Progenitor cell of endocrine pancreas (in vitro differentiated cells): Measurements from ENCODE around the gene KRTAP24-1. TPM values are rescaled to one million over a fixed set of nuclear protein-coding genes. Genes with fewer than 3 reads are reported as not detected.

Source experiments
- DNase-seq: peaks from one replicate; pipeline ENCODE4 v3.0.0; 2021; ENCODE audit warnings: low spot score; ENCODE audit not compliant: unreplicated experiment
- H3K27ac Mint-ChIP-seq: 2 replicates; pipeline ENCODE4 v1.8.0; 2021; ENCODE audit warnings: mild to moderate bottlenecking, moderate library complexity, mixed read lengths
- H3K27me3 Mint-ChIP-seq: 2 replicates; pipeline ENCODE4 v1.8.0; 2021; ENCODE audit warnings: mixed read lengths
- H3K36me3 Mint-ChIP-seq: 2 replicates; pipeline ENCODE4 v1.8.0; 2022; ENCODE audit warnings: mixed read lengths; ENCODE audit not compliant: insufficient read depth
- H3K4me1 Mint-ChIP-seq: 2 replicates; pipeline ENCODE4 v1.8.0; 2021; ENCODE audit warnings: low read depth, mixed read lengths
- H3K4me3 Mint-ChIP-seq: 2 replicates; pipeline ENCODE4 v1.8.0; 2021; ENCODE audit warnings: low read depth, mild to moderate bottlenecking, moderate library complexity, mixed read lengths
- H3K9me3 Mint-ChIP-seq: 2 replicates; pipeline ENCODE4 v1.8.0; 2021; ENCODE audit warnings: low read depth, mixed read lengths
- CTCF ChIP-seq: fragments of 200-600 bp; sonication (generic); IDR thresholded peaks from one replicate; pipeline ENCODE4 v1.5.0; 2021; ENCODE audit warnings: antibody characterized with exemption, mild to moderate bottlenecking; ENCODE audit not compliant: unreplicated experiment
- total RNA-seq: library from RNA; stranded (reverse); gene quantifications from 2 replicates; pipeline ENCODE4 v1.2.1, GENCODE V29; 2021

KRTAP24-1 gene
- total RNA-seq, 1 donor from 2014 or later = not detected

- DNase-seq = no peak
- Mint-ChIP-seq H3K27me3 (no peaks in the 10 kb centered on the region), H3K4me3 (no peak overlapping the region), H3K27ac (no peak overlapping the region), H3K9me3 (no peaks in the 10 kb centered on the region), H3K4me1 (peaks cover 15% of the 10 kb centered on the region), H3K36me3 (no peaks in the 10 kb centered on the region)
- no peak for TF ChIP-seq CTCF
These were observed 42.1 kb downstream of the KRTAP24-1 start for GRCh38 chr21:30240661-30241060.

DNA sequence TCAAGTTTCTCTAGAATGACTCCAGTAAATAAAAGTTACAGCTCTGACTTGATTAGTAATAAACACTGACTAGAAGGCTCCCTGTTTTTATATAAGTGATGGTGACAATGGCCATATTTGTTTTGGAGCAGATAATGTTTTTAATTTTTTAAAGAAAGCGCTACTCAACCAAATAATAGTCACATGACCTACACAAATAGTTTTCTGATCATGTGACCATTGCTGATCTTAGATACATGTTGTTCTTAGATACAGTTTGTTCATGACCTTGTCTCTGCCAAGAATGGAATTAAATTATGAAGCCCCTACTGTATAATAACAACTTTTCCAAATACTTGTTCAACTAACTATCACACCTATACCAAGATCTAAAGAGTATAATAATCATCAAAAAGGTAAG lies 44.6 kb downstream of the KRTAP24-1 start:
- H3K36me3 Mint-ChIP-seq = no peaks in the 10 kb centered on the region
- H3K4me1 Mint-ChIP-seq = peaks cover 11% of the 10 kb centered on the region
- DNase-seq = no peak
- no peak overlapping the region for H3K4me3 Mint-ChIP-seq
- no peak for TF ChIP-seq CTCF
- H3K27ac Mint-ChIP-seq = no peak overlapping the region
- H3K9me3 Mint-ChIP-seq = no peaks in the 10 kb centered on the region
- no peaks in the 10 kb centered on the region for H3K27me3 Mint-ChIP-seq

DNA sequence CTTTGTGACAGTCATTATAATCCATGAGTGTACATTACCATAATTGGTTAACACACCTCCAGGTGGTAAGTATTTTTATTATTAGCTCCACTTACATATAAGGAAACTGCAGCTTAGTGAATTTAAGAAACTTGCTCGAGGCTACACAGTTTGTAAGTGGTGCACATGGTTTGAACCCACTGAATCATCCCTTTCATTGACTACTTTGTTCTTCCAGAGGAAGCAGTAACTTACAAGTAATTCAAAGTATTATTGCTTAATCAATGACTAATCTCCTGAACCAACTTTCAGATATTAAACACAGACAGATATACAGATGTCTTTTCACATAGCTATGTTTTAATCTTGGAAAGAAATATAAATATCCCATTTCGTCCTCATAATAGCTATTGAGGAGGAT lies 48.1 kb downstream of the KRTAP24-1 start:
- Mint-ChIP-seq H3K36me3 (no peaks in the 10 kb centered on the region), H3K27me3 (no peaks in the 10 kb centered on the region), H3K4me1 (peaks cover 8% of the 10 kb centered on the region), H3K4me3 (no peak overlapping the region), H3K9me3 (peaks cover 6% of the 10 kb centered on the region), H3K27ac (no peak overlapping the region)
- TF ChIP-seq CTCF = no peak
- DNase-seq = no peak

DNA sequence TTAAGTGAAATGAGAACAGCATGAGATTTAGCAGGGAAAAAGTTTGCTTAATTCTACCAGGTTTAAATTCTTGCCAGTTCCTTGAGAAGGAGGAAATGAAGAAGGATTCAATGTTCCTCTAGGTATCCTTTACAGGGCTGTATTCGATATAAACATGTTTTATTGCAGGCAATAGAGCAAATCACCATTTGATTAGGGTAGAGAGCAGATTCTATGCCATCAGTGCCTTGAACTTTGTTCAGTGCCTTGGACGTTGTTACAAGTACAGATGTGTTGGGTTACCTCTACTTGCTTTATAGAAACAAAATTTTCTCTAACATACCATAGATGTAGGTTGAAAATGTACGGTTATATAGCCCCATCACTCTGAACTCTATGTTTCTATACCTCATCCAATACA lies 48.7 kb downstream of the KRTAP24-1 start:
- H3K27me3 Mint-ChIP-seq = no peaks in the 10 kb centered on the region
- H3K4me3 Mint-ChIP-seq = no peak overlapping the region
- TF ChIP-seq CTCF = no peak
- no peak overlapping the region for H3K27ac Mint-ChIP-seq
- H3K4me1 Mint-ChIP-seq = peaks cover 4% of the 10 kb centered on the region
- peaks cover 6% of the 10 kb centered on the region for H3K9me3 Mint-ChIP-seq
- no peak for DNase-seq
- H3K36me3 Mint-ChIP-seq = no peaks in the 10 kb centered on the region

DNA sequence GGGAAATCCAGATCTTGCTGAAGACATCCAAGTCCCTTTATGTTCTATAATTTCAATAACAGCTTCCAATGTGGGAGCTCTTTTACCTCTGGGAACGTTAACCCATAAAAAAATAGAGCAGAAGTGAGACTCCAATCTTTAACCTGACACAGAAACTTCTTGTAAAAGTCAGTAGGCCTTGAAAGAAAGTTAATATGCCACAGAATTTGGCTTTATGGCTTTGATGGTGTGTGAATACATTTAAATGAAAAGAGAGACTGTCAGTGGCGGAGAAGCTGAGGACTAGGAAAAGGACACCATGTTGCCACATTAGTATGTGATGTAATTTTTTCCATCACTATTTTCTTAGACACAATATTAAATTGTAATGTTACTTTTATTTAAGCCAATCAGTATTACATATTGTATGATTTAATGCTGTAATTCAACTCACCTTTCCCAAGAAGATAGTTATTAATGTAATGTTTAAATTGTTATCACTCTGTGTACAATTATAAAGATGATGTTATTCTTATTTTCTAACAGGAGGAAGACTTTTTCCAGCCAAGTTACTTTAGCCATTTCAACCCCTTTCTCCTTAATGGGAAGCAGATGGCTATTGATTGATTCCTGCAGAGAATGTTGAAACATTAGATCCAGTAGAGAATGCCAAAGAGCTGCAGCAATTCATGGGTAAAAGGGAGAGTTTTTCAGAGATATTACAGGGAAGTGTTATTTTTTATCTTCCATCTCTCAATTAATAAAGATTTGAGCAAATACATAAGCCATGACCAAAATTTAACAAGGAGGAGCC lies 49.3 kb downstream of the KRTAP24-1 start:
- peaks cover 6% of the 10 kb centered on the region for H3K9me3 Mint-ChIP-seq
- no peak for TF ChIP-seq CTCF
- no peak overlapping the region for H3K27ac Mint-ChIP-seq
- no peaks in the 10 kb centered on the region for H3K27me3 Mint-ChIP-seq
- no peak for DNase-seq
- no peaks in the 10 kb centered on the region for H3K36me3 Mint-ChIP-seq
- H3K4me3 Mint-ChIP-seq = no peak overlapping the region
- H3K4me1 Mint-ChIP-seq = peaks cover 4% of the 10 kb centered on the region
